ENCODE measurements around the gene GP1BB. TPM values are rescaled to one million over a fixed set of nuclear protein-coding genes. Genes with fewer than 3 reads are reported as not detected.
A peak's percentile ranks its signal among the peaks of the same experiment; 100 is the strongest.

The GP1BB gene
- total and polyA plus RNA-seq, 12 donors = 5.3 to 56.1 (median 9.5) TPM; not detected in 6

GRCh38 chr22:19730198-19730597 lies 6.9 kb downstream of the GP1BB start:
- intact Hi-C loops (cut with DNase I) = loop anchor here in 7 of 10 donors (1.0 to 2.0 kb wide), 3 partner anchors 179 to 181 kb away; no protein-coding TSS in a partner anchor
- TF ChIP-seq CTCF (IDR thresholded peaks at IDR 0.05) = no peak
- Histone ChIP-seq H3K4me3 (no peak overlapping the region), H3K36me3 (no peaks in the 10 kb centered on the region), H3K27me3 (peaks cover 0 to 15% (median 4%) of the 10 kb centered on the region in 7 donors), H3K27ac (no peak overlapping the region), H3K4me1 (peaks cover 0 to 11% (median 9%) of the 10 kb centered on the region in 9 donors), H3K9me3 (no peaks in the 10 kb centered on the region)
- WGBS, 2 donors = 96 to 97% methylated on average over 8 of the region's 8 CpGs
- DNase-seq (no peak), ATAC-seq (peak in 7 of 8 donors; percentile 3 to 31 (median 5))

DNA sequence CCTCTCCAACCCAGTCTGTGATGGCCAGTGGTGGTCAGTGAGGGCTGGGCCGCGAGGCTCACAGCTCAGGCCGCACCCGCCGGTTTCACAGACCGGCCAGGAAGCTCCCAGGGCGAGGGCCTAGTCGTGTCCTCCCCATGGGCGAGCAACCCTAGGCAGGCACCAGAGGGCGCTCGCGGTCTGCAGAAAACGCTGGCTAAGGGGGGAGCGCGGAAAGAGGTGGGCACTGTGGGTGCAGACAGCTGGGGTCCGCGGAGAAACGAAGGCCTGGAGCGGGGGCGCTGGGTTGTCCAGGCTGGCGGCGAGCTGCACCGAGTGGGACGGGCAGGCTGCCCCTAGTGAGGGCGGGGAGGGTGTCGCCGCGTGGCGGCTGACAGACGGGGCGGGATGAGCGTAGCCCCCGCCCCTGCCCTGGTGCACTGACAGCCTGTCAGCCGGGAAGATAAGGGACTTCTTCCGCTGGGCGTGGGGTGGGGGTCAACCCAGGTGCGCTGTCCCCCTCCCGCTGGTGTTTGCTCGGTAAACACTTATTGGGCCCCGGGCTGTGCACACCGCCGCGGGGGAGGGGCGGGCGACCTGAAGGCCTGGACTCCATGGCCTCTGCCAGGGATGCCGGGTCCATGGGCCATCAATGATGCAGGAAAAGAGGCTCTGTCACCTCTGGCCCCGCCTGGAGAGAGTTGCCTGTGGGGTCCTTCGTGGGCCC lies 7.5 kb downstream of the GP1BB start:
- ATAC-seq (peak; percentile 76 to 95 (median 90)), DNase-seq (peak; percentile 83 to 89)
- H3K36me3 ChIP-seq = no peaks in the 10 kb centered on the region
- peaks cover 0 to 11% (median 9%) of the 10 kb centered on the region in 9 donors for H3K4me1 ChIP-seq
- H3K27ac ChIP-seq = no peak overlapping the region
- intact Hi-C loops (cut with DNase I) = loop anchor here in 9 of 10 donors (1.0 to 2.0 kb wide), 3 partner anchors 178 to 180 kb away; no protein-coding TSS in a partner anchor
- peaks cover 0 to 15% (median 4%) of the 10 kb centered on the region in 7 donors for H3K27me3 ChIP-seq
- H3K4me3 ChIP-seq = peak overlapping the region; percentile 6 to 51 (median 38)
- 5 to 6% methylated on average over 38 to 48 of the region's 48 CpGs for WGBS, 2 donors
- peak; percentile 80 to 99 (median 95) for TF ChIP-seq CTCF (IDR thresholded peaks at IDR 0.05)
- no peaks in the 10 kb centered on the region for H3K9me3 ChIP-seq

GRCh38 chr22:19731361-19732135 lies 8.2 kb downstream of the GP1BB start:
- H3K36me3 ChIP-seq = no peaks in the 10 kb centered on the region
- intact Hi-C loops (cut with DNase I) = loop anchor here in 5 of 10 donors (1.0 to 2.0 kb wide), 3 partner anchors 177 to 179 kb away; no protein-coding TSS in a partner anchor
- no peak for DNase-seq
- no peak overlapping the region for H3K27ac ChIP-seq
- ATAC-seq = peak in 1 of 8 donors; percentile 1
- H3K4me1 ChIP-seq = peaks cover 0 to 11% (median 9%) of the 10 kb centered on the region in 9 donors
- TF ChIP-seq CTCF (IDR thresholded peaks at IDR 0.05) = no peak
- WGBS, 2 donors = 70 to 76% methylated on average over 21 of the region's 21 CpGs
- H3K27me3 ChIP-seq = peaks cover 0 to 15% (median 7%) of the 10 kb centered on the region in 7 donors
- peak overlapping the region in 2 of 10 donors; percentile 39 to 42 for H3K4me3 ChIP-seq
- H3K9me3 ChIP-seq = no peaks in the 10 kb centered on the region

GRCh38 chr22:19732403-19733113 lies 9.2 kb downstream of the GP1BB start:
- ATAC-seq = no peak
- Histone ChIP-seq H3K4me1 (peaks cover 0 to 19% (median 9%) of the 10 kb centered on the region in 9 donors), H3K27ac (no peak overlapping the region), H3K4me3 (no peak overlapping the region), H3K27me3 (peaks cover 0 to 15% (median 8%) of the 10 kb centered on the region in 7 donors), H3K9me3 (no peaks in the 10 kb centered on the region), H3K36me3 (no peaks in the 10 kb centered on the region)
- intact Hi-C loops (cut with DNase I) = no loop called here
- WGBS, 2 donors = 83 to 90% methylated on average over 10 of the region's 10 CpGs
- TF ChIP-seq CTCF (IDR thresholded peaks at IDR 0.05) = no peak
- no peak for DNase-seq
